ENCODE results near the gene CD70. TPM values are rescaled to one million over a fixed set of nuclear protein-coding genes. Genes with fewer than 3 reads are reported as not detected.
A peak's percentile ranks its signal among the peaks of the same experiment; 100 is the strongest.

The CD70 gene
- 0.84 and 1.3 TPM in 2 replicates for total RNA-seq (2021; fragmentation: NEBNext Ultra II Directional; extraction: Animal tissue kit (Norgen Biotek cat#: 25700))
- polyA plus RNA-seq (2011; rRNA removed): 12.0 and 13.0 TPM in 2 replicates
- 8.1 TPM for polyA plus RNA-seq (2011; cell fraction: cytosol; rRNA removed)
- 10.7 TPM for polyA plus RNA-seq (2011; cell fraction: nucleus; rRNA removed)
- polyA plus RNA-seq (2012, experiment 1 of 2): 1.7 to 5.8 TPM (median 3.9 TPM) in 4 replicates
- polyA plus RNA-seq (2012, experiment 2 of 2): 4.4 TPM
- 3.6 TPM for polyA plus RNA-seq (2013, experiment 1 of 2)
- 4.2 TPM for polyA plus RNA-seq (2013, experiment 2 of 2)
- 2.1 and 2.5 TPM in 2 replicates for polyA minus RNA-seq (2011; rRNA and poly(A)+ RNA removed)
- 1.8 TPM for polyA minus RNA-seq (2011; cell fraction: cytosol; rRNA and poly(A)+ RNA removed)
- 2.3 TPM for polyA minus RNA-seq (2011; cell fraction: nucleus; rRNA and poly(A)+ RNA removed)
- long read RNA-seq, experiment 1, partial matches to known transcripts: 0 of 1 reads
- long read RNA-seq, experiment 1, other reads (novel, unspliced or antisense): 1 of 1 reads
- long read RNA-seq, experiment 2: 0 reads

DNA sequence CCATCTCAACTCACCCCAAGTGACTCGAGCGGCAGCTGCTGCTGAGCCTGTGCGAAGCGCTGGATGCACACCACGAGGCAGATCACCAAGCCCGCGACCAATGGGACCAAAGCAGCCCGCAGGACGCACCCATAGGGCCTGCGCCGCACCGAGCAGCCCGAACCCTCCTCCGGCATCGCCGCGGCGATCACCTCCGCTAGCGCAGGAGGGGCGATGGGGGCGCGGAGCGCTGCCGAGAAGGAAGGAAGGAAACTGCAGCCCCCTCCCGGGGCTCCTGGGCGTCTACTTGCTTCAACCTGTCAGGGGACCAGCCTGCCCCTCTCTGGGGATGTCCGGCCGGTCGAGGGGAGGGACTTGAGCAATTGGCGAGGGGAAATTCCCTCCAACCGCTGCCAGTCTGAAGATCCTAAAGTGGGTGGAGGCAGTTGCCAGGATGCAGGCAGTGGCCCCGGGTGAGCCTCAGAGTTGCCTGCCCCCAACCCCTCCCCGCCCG is at the start of gene CD70:
TSS of gene CD70 (minus strand) at position 324 of the 493 bp plus-strand sequence. CDS start at position 176, 148 bp downstream.
- no peak within 1 kb of the TSS for H4K5ac ChIP-seq (ENCODE audit: insufficient read length, low read depth, low read length)
- H3K9ac ChIP-seq (replicated peaks in 1 of 4; ENCODE audit: extremely low read depth in 1 of 4, low read depth in 3 of 4, low read length in 3 of 4): no peak within 1 kb of the TSS
- POLR2A ChIA-PET (ENCODE audit: partially characterized antibody): interaction anchor here (0.7 to 1.8 kb wide), 2 partner anchors 40 to 60 kb away, joined by 3 to 4 read pairs; partner anchors contain the start of gene TNFSF9
- TF ChIP-seq E2F6 (IDR thresholded peaks at IDR 0.05): peak; percentile 85
- TF ChIP-seq GABPA (IDR thresholded peaks at IDR 0.05; ENCODE audit: borderline replicate concordance, insufficient read depth, low read length): 0 out of 2 replicates have a peak, but pooled peaks have one; percentile 8
- TF ChIP-seq HDAC6 (IDR thresholded peaks at IDR 0.05; ENCODE audit: low read depth, low read length): no peak
- TF ChIP-seq, protein P1, sequence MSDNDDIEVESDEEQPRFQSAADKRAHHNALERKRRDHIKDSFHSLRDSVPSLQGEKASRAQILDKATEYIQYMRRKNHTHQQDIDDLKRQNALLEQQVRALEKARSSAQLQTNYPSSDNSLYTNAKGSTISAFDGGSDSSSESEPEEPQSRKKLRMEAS (IDR thresholded peaks at IDR 0.05): peak; percentile 92
- TF ChIP-seq RNF2 (IDR thresholded peaks at IDR 0.05; ENCODE audit: borderline replicate concordance, low read depth, low read length, missing control alignments, poor library complexity, severe bottlenecking): no peak
- TF ChIP-seq SUZ12 (IDR thresholded peaks at IDR 0.05; ENCODE audit: low read length): peak; percentile 49; the same call in 1 of the 2 replicates
- TF ChIP-seq KDM4A (IDR thresholded peaks at IDR 0.05; ENCODE audit: low read depth, low read length, severe bottlenecking): peak; percentile 74

More for the DNA sequence above, at the start of gene CD70:
- CTCF ChIA-PET (ENCODE audit: partially characterized antibody): no interaction called here
- FAIRE-seq (no peak), DNase-seq (ENCODE audit: low read depth in 1 of 2, low spot score in 2 of 2) (peak in 1 of 2 experiments; percentile 79)
- H3K14ac ChIP-seq (ENCODE audit: insufficient read length): no peak within 1 kb of the TSS
- no peak within 1 kb of the TSS for H3K23ac ChIP-seq (ENCODE audit: insufficient read length)
- H2BK120ac ChIP-seq (replicated peaks; ENCODE audit: low read depth, low read length): no peak within 1 kb of the TSS
- H2BK5ac ChIP-seq (ENCODE audit: low read depth, low read length): no peak within 1 kb of the TSS
- no peak within 1 kb of the TSS for H4K8ac ChIP-seq (ENCODE audit: extremely low read depth, insufficient read depth, low read length)
- H3K9me3 ChIP-seq (ENCODE audit: insufficient read depth in 2 of 2, low read depth in 1 of 2, low read length in 1 of 2): peaks cover 3 to 4% of the 10 kb centered on the region in 2 experiments; a peak in 2 of 4 replicates
- H4K91ac ChIP-seq (replicated peaks; ENCODE audit: insufficient read length, low read length): no peak within 1 kb of the TSS
- no peak within 1 kb of the TSS for H3K4ac ChIP-seq (replicated peaks; ENCODE audit: insufficient read length, low read depth, low read length)
- peak within 1 kb of the TSS; percentile 60 for H3K18ac ChIP-seq (ENCODE audit: extremely low read depth, low read length)
- no peaks in the 10 kb centered on the region for H3K79me1 ChIP-seq (ENCODE audit: low read depth, low read length)
- H3K27ac ChIP-seq (ENCODE audit: low read depth, low read length): no peak within 1 kb of the TSS
- H2AFZ ChIP-seq (ENCODE audit: low read length): peak within 1 kb of the TSS; percentile 22; the same call in 1 of the 2 replicates
- no peaks in the 10 kb centered on the region for H3K79me2 ChIP-seq (ENCODE audit: control insufficient read depth in 1 of 2, insufficient read depth in 2 of 2, low read length in 2 of 2)
- no peak within 1 kb of the TSS for H2BK20ac ChIP-seq (ENCODE audit: low read length)
- peaks cover 0 to 16% (median 8%) of the 10 kb centered on the region in 4 experiments for H3K4me1 ChIP-seq (replicated peaks in 1 of 4; ENCODE audit: control insufficient read depth in 3 of 4, insufficient read depth in 4 of 4, low read length in 3 of 4)
- H3K27me3 ChIP-seq (replicated peaks in 1 of 4; ENCODE audit: control insufficient read depth in 3 of 4, extremely low read depth in 1 of 4, insufficient read depth in 3 of 4, low read length in 3 of 4): peaks cover 29 to 64% (median 57%) of the 10 kb centered on the region in 4 experiments
- H2AK5ac ChIP-seq (ENCODE audit: low read depth, low read length): no peak within 1 kb of the TSS
- H4K20me1 ChIP-seq (replicated peaks in 1 of 2; ENCODE audit: control insufficient read depth in 1 of 2, insufficient read depth in 2 of 2, low read length in 2 of 2): peaks cover 2 to 3% of the 10 kb centered on the region in 2 experiments
- no peak within 1 kb of the TSS for H2BK15ac ChIP-seq (ENCODE audit: low read length)
- peak within 1 kb of the TSS; percentile 29 to 66 (median 54) for H3K4me3 ChIP-seq (ENCODE audit: extremely low read depth in 1 of 4, insufficient read depth in 2 of 4, low read depth in 3 of 4, low read length in 4 of 4)
- H3K4me2 ChIP-seq (ENCODE audit: insufficient read depth in 1 of 2, low read depth in 2 of 2, low read length in 2 of 2): peak within 1 kb of the TSS; percentile 96 to 98
- WGBS, 2 experiments (ENCODE audit: extremely low coverage in 1 of 2, insufficient coverage in 1 of 2, insufficient read length in 1 of 2, insufficient replicate concordance in 2 of 2, low coverage in 1 of 2, low lambda C conversion rate in 2 of 2, missing lambda C conversion rate in 1 of 2): 1% methylated on average over 34 of the region's 35 CpGs; no CpG with 5 or more reads in 1 of the 2 experiments
- peaks cover 17% of the 10 kb centered on the region for H3K23me2 ChIP-seq (ENCODE audit: low read depth, low read length)
- H3K36me3 ChIP-seq (ENCODE audit: control insufficient read depth in 2 of 4, insufficient read depth in 4 of 4, low read length in 3 of 4): no peaks in the 10 kb centered on the region
- no peak within 1 kb of the TSS for H3K56ac ChIP-seq (replicated peaks; ENCODE audit: insufficient read length, low read depth, low read length)
- H2BK12ac ChIP-seq (ENCODE audit: low read depth, low read length): peak within 1 kb of the TSS; percentile 52; the same call in 1 of the 2 replicates
